BJ (cell line): ENCODE data around the gene SLC17A6. TPM values are rescaled to one million over a fixed set of nuclear protein-coding genes. Genes with fewer than 3 reads are reported as not detected.

Experiments used
- CTCF ChIA-PET: fragments of 350-600 bp; formaldehyde crosslinking; extraction: SDS; loops from one replicate; lab custom pipeline; 2021; ENCODE audit warnings: antibody characterized with exemption, inconsistent platforms; lab: Yijun Ruan, JAX
- POLR2A ChIA-PET: fragments of 300-600 bp; sonication (Branson Sonifier 250); formaldehyde crosslinking; extraction: SDS; loops from one replicate; lab custom pipeline; 2021; ENCODE audit warnings: antibody characterized with exemption; lab: Charles Lee
- DNase-seq: peaks from one replicate; pipeline ENCODE4 v3.0.0-alpha.2; 2011; ENCODE audit warnings: low read depth
- H3K27me3 ChIP-seq: 2 replicates; pipeline ENCODE4 v1.6.0; 2011; ENCODE audit warnings: low read length; ENCODE audit not compliant: control insufficient read depth, insufficient read depth
- H3K36me3 ChIP-seq: 2 replicates; pipeline ENCODE4 v1.5.1; 2011; ENCODE audit warnings: low read length; ENCODE audit not compliant: control insufficient read depth, insufficient read depth
- H3K4me3 ChIP-seq: 2 replicates; pipeline ENCODE4 v1.5.1; 2011; ENCODE audit warnings: low read depth, mild to moderate bottlenecking, control low read depth, low read length
- polyA plus RNA-seq: library from polyadenylated mRNA; depleted of rRNA; stranded (reverse); fragments of >200 nt; gene quantifications from 2 replicates; pipeline ENCODE4 v1.2.3, GENCODE V29; 2011
- TF ChIP-seq, protein P1 (sequence below): IDR thresholded peaks from 2 replicates; pipeline ENCODE4 v1.5.1; 2011; ENCODE audit warnings: low read depth, mild to moderate bottlenecking, control low read depth, inconsistent platforms, low read length, moderate library complexity; ENCODE audit not compliant: insufficient read depth

SLC17A6 gene
- polyA plus RNA-seq, 1 experiment = not detected

DNA sequence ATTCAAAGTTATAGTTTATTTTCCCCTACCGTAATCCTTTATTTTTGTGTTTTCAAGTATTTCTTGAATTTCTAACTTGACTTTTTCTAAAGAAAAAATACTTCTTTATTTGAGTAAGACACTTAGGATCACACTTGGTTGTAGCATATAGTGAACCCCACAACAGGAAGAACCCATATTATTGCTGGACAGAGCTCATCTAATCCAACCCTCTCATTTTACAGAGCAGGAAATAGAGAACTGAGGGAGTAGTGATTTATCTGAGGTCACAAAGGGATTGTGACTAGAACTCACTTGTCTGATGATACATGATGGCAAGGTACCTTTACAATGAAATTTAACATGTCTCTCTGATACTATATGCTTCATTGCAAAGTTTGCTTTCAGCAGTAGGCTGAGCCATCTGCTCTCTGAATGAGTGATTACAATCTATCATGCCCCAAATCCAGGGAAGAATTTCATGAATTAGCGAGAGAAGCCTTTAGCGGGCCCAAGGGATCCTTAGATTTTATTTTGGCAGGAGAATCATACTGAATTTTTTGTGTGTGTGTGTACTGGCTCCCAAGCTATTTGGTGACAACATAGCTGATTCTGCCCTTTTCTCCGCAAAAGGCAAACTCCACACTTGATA is 9.8 kb downstream of the SLC17A6 start:
- peaks cover 8% of the 10 kb centered on the region for H3K27me3 ChIP-seq
- CTCF ChIA-PET = interaction anchor here (1.9 kb wide), 1 partner anchor 10 kb away, joined by 5 read pairs; no protein-coding TSS in a partner anchor
- H3K4me3 ChIP-seq = no peak overlapping the region
- no peaks in the 10 kb centered on the region for H3K36me3 ChIP-seq
- no peak for DNase-seq
- TF ChIP-seq, protein P1, sequence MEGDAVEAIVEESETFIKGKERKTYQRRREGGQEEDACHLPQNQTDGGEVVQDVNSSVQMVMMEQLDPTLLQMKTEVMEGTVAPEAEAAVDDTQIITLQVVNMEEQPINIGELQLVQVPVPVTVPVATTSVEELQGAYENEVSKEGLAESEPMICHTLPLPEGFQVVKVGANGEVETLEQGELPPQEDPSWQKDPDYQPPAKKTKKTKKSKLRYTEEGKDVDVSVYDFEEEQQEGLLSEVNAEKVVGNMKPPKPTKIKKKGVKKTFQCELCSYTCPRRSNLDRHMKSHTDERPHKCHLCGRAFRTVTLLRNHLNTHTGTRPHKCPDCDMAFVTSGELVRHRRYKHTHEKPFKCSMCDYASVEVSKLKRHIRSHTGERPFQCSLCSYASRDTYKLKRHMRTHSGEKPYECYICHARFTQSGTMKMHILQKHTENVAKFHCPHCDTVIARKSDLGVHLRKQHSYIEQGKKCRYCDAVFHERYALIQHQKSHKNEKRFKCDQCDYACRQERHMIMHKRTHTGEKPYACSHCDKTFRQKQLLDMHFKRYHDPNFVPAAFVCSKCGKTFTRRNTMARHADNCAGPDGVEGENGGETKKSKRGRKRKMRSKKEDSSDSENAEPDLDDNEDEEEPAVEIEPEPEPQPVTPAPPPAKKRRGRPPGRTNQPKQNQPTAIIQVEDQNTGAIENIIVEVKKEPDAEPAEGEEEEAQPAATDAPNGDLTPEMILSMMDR = no peak
- POLR2A ChIA-PET = no interaction called here

DNA sequence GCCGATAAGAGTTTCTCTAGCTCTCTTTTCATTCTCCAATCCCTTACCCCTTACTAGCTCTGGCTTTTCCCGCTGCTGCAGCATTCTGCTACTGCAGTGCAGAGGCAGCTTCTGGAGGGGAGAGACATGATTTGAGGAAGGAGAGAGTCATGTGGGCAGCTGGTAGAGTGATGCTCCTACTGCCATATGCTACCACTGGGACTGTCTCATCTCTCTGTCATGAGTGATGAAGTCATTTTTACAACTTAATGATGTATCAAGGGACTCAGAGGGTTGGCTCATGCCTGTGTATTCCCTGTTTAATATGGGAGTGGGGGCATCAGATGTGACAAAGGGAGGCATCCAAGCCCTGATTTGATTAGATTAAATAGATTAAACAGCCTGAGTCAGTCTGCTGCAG is 11.3 kb downstream of the SLC17A6 start:
- no peak overlapping the region for H3K4me3 ChIP-seq
- CTCF ChIA-PET = interaction anchor here (1.9 kb wide), 1 partner anchor 8 kb away, joined by 5 read pairs; no protein-coding TSS in a partner anchor
- POLR2A ChIA-PET = no interaction called here
- DNase-seq = no peak
- H3K36me3 ChIP-seq = no peaks in the 10 kb centered on the region
- TF ChIP-seq, protein P1 = no peak
- H3K27me3 ChIP-seq = no peaks in the 10 kb centered on the region

DNA sequence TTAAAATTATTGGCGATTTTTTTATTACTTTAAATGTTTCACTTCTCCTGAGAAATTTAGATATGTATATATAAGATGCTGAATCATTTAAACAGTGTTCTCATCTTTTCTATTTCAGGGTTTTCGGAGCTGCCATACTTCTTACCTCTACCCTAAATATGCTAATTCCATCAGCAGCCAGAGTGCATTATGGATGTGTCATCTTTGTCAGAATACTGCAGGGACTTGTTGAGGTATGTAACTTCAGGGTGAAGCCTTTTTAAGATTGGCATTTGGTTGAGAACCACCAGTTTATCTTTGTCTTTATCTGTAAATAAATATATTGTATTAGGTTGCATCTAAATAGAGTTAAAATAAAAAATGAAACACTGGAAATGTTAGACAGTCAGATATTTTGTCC is 21.1 kb downstream of the SLC17A6 start:
- ChIA-PET CTCF (no interaction called here), POLR2A (no interaction called here)
- H3K36me3 ChIP-seq = no peaks in the 10 kb centered on the region
- TF ChIP-seq, protein P1 = no peak
- DNase-seq = no peak
- H3K27me3 ChIP-seq = no peaks in the 10 kb centered on the region
- no peak overlapping the region for H3K4me3 ChIP-seq

DNA sequence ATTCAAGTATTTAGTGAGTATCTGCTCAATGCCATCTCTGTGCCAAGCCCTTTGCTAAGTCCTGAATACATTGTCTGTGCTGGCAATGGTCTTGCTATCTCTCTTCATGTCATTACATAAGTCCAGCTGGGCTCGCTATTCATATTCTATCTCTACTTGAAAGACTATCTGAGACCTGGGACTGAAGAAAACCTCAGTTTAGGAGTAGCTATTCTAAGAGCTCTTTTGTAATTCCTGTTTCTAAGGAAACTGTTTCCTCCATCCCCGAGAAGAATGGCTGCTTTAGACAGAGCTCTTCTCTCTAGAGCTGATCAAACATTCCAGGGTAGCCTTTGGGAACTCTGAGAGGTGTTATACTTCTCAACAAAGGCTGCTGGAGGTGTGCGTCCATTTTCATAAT is 33.0 kb downstream of the SLC17A6 start:
- no peak overlapping the region for H3K4me3 ChIP-seq
- no peaks in the 10 kb centered on the region for H3K27me3 ChIP-seq
- POLR2A ChIA-PET = no interaction called here
- no peaks in the 10 kb centered on the region for H3K36me3 ChIP-seq
- TF ChIP-seq, protein P1 = no peak
- CTCF ChIA-PET = interaction anchor here (0.7 kb wide), 1 partner anchor 22 kb away, joined by 4 read pairs; no protein-coding TSS in a partner anchor
- DNase-seq = no peak

DNA sequence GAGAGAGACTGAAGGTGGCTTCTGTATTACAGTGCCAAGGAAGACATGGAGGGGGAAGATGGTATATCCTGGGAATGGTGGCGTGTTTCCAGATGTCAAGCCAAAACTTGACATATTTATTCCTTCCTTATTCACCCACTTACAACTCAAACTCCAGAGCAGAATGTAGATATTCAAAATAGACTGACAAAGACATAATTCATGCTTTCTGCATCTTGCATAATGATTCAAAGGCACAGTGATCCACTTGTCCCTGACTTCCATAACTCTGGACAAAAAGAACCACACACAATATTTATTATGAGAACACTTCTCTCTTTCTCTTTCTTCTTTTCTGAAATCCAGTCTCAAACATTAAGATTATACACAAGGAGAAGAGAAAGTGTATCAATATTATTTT is 48.9 kb downstream of the SLC17A6 start:
- TF ChIP-seq, protein P1 = no peak
- ChIA-PET CTCF (no interaction called here), POLR2A (no interaction called here)
- Histone ChIP-seq H3K27me3 (no peaks in the 10 kb centered on the region), H3K4me3 (no peak overlapping the region), H3K36me3 (no peaks in the 10 kb centered on the region)
- no peak for DNase-seq
